ENCODE results near the gene S100Z.

GRCh38 chr5:76888733-76889300 is 39.0 kb downstream of the S100Z start:
- TF ChIP-seq EZH2 (IDR thresholded peaks at IDR 0.05) (no peak), POLR2AphosphoS5 (IDR thresholded peaks at IDR 0.05; ENCODE audit: borderline replicate concordance, low read depth, low read length) (no peak)

All from SK-N-MC (cell line).